GM18909 (cell line): Measurements from ENCODE around the gene CTU2.

ENCODE experiments used
- ATAC-seq: cut with Tn5 transposase; IDR thresholded peaks from one replicate; pipeline ENCODE4 v1.9.1; 2021; ENCODE audit warnings: mild to moderate bottlenecking; ENCODE audit not compliant: unreplicated experiment, poor library complexity

The CTU2 gene

DNA sequence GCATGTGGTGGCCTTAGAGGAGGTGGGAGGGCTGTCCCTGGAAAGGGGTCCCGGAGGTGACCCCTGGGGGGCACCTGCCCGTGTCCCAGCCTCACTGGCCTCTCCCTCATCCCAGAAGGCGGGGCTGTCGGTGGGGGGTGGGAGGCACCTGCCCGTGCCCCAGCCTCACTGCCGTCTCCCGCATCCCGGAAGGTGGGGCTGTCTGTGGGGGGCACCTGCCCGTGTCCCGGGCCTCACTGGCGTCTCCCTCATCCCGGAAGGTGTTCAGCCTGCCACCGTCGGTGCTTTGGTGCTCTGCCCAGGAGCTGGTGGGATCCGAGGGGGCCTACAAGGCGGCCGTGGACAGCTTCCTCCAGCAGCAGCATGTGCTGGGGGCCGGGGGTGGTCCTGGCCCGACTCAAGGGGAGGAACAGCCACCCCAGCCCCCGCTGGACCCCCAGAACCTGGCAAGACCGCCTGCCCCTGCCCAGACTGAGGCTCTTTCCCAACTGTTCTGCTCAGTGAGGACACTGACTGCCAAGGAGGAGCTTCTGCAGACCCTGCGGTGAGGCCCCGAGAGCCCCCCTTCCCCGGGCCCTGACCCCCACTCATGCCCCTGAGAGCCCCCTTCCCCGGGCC, 6.2 kb downstream of the CTU2 start:
- no peak for ATAC-seq

- no peak for ATAC-seq
These were observed 6.8 kb downstream of the CTU2 start for GRCh38 chr16:88713054-88713453.

GRCh38 chr16:88713568-88714419, 7.5 kb downstream of the CTU2 start:
- ATAC-seq = no peak

- no peak for ATAC-seq
These were observed 8.4 kb downstream of the CTU2 start for GRCh38 chr16:88714420-88715302.

GRCh38 chr16:88715312-88716190, 9.2 kb downstream of the CTU2 start:
- ATAC-seq = no peak

GRCh38 chr16:88716201-88716600, 9.9 kb downstream of the CTU2 start:
- no peak for ATAC-seq

GRCh38 chr16:88716601-88717001, 10.3 kb downstream of the CTU2 start:
- no peak for ATAC-seq

- no peak for ATAC-seq
These were observed 11.9 kb downstream of the CTU2 start for GRCh38 chr16:88718178-88718577.

DNA sequence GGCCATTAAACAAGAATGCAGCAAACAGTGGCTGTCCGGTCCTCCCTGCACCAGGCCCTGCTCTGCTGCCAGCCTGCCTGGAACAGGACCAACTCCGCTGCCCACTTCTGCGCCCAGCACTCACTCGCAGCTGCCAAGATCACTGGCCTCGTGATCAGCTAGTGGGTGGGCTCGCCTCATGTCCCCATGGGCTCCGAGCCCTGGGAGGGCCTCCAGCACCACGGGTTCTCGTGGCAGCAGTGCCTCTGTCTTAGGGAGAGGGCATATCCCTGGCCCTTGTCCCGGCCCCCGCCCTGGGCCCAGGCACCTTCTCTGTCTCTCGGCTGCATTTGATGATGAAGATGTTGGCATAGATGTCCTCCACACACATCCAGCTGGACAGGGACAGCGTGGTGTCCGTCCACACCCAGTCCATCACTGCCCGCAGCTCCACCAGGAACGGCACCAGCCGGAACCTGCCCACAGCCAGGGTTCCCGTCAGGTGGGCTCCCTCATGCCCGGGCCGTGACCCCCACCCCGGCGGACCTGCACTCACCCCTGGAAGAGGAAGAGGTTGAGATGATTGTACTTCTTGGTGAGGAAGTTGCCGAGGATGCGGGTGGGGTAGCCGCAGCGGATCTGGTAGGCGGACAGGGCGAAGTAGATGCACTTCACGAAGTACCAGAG, 13.1 kb downstream of the CTU2 start:
- no peak for ATAC-seq

- ATAC-seq = no peak
These were observed 13.6 kb downstream of the CTU2 start for GRCh38 chr16:88719933-88720296.

- no peak for ATAC-seq
These were observed 14.2 kb downstream of the CTU2 start for GRCh38 chr16:88720396-88720970.

GRCh38 chr16:88721236-88721635, 14.9 kb downstream of the CTU2 start:
- no peak for ATAC-seq

DNA sequence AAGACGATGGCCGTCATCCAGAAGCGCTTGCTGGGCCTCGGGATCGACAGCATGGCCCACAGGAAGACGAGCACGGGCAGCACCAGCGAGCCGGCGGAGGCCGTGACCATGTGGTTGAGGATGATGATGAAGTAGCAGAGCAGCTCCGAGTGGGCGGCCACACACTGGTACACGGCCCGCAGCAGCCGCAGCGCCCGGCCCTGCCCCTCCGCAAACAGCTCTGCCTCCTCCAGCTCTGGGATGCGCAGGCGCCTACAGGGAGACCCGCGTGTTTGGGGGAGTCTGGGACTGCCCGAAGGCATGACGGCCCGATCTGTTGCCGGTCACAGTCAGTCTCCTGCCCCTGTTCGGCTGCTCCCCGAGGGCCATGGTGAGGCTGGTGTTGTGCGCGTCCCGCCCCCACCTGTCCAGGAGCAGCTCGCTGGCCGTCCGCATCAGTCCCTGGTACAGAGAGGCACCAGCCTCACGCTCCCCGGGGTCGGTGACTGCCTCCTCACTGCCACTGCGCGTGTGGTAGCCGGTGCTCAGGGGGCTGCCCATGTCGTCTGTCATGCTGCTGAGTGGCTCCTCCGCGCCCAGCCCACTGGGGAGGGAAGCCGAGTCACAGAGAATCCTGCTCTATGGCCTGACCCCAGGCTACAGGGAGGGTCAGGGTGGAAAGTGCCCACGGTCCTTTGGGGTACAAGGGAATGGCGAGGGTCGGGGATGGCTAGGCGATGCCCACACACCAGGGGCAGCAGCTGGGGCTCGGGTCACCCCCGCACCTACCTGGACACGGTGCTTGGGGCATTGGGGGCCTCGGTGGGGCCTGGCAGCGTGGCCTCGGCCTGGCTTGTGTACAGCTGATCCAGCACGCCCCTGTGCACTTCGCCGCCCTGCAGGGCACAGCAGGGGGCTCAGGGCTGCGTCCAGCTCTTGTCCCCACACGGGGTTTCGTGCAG, 15.8 kb downstream of the CTU2 start:
- ATAC-seq = no peak

- ATAC-seq = no peak
These were observed 16.6 kb downstream of the CTU2 start for GRCh38 chr16:88722784-88723506.

DNA sequence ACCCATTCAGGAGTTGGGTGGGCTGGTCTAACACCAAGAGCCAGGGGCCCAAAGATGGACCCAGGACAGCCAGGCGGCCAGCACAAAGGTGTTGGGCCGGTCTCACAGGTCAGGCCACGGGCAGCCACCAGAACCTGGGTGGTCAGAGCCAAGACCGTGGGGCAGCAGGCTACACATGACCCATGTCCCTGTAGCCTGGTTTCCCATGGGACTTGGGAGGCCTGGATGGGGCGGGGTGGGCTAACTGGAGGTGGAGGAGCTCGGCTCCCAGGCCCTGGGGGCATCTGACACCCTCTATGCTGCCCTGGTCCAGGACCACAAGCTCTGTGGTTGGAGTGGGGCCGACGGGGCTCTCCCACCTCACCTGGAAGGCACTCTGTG, 17.2 kb downstream of the CTU2 start:
- no peak for ATAC-seq

- no peak for ATAC-seq
These were observed 17.6 kb downstream of the CTU2 start for GRCh38 chr16:88723911-88724310.

GRCh38 chr16:88724855-88725555, 18.7 kb downstream of the CTU2 start:
- no peak for ATAC-seq
